CD4-positive, alpha-beta T cell treated with Interleukin-4 for 4 hours (primary cell): ENCODE results near the gene MATR3.

ENCODE experiments used
- DNase-seq: peaks from one replicate; pipeline ENCODE4 v3.0.0-alpha.2; 2020

The MATR3 gene

DNA sequence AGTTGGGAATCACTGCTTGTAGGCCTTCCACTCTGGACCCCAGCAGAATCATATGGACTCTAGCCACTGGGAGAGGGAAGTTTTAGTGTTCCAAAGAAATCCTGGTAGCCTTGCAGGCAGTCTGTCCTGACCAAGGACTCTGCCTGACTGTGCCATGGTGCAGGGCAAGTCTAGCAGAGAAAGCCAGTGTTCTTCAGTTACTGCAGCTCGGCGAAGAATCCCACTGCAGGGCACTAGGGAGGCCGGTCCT, 20.3 kb upstream of the MATR3 start:
- DNase-seq: no peak

GRCh38 chr5:139273572-139274289, 19.8 kb upstream of the MATR3 start:
- peak; percentile 81 for DNase-seq

GRCh38 chr5:139275536-139275935, 18.0 kb upstream of the MATR3 start:
- DNase-seq: no peak

- peak; percentile 35 for DNase-seq
Observed at GRCh38 chr5:139275956-139276355, 17.6 kb upstream of the MATR3 start.

GRCh38 chr5:139276426-139276825, 17.1 kb upstream of the MATR3 start:
- DNase-seq: no peak

GRCh38 chr5:139277171-139277570, 16.4 kb upstream of the MATR3 start:
- DNase-seq: no peak

- DNase-seq: no peak
Observed at GRCh38 chr5:139278540-139279274, 14.8 kb upstream of the MATR3 start.

- no peak for DNase-seq
Observed at GRCh38 chr5:139282197-139282557, 11.4 kb upstream of the MATR3 start.

- no peak for DNase-seq
Observed at GRCh38 chr5:139283252-139284166, 10.0 kb upstream of the MATR3 start.

- no peak for DNase-seq
Observed at GRCh38 chr5:139284295-139284694, 9.2 kb upstream of the MATR3 start.

DNA sequence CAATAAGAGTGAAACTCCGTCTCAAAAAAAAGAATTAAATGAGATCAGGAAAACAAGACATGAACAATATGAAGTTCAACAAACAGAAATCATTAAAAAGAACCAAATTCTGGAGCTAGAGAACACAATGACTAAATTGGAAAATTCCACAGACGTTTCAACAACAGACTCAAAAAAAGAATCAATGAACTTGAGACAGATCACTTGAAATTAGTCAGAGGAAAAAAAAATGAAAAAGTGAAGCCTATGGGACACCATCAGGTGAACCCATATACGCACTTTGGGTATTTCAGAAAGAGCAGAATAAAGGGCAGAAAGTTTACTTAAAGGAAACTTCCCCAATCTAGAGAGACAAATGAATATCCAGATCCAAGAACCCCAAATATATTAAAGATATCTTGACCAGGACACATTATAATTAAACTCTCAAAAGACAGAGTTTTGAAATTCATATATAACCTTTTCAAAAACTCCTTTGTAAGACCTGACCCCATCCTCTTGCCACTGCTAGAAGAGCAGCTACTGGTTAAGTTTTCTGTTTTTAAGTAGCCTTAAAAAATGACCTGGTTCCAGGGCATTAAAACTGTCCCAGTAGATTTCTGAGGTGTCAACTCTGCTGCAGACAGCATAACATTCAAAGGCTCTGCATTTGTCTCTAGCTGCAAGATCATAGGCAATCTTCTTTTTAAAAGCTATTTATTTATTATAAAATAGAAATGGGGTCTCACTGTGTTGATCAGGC, 7.7 kb upstream of the MATR3 start:
- no peak for DNase-seq

DNA sequence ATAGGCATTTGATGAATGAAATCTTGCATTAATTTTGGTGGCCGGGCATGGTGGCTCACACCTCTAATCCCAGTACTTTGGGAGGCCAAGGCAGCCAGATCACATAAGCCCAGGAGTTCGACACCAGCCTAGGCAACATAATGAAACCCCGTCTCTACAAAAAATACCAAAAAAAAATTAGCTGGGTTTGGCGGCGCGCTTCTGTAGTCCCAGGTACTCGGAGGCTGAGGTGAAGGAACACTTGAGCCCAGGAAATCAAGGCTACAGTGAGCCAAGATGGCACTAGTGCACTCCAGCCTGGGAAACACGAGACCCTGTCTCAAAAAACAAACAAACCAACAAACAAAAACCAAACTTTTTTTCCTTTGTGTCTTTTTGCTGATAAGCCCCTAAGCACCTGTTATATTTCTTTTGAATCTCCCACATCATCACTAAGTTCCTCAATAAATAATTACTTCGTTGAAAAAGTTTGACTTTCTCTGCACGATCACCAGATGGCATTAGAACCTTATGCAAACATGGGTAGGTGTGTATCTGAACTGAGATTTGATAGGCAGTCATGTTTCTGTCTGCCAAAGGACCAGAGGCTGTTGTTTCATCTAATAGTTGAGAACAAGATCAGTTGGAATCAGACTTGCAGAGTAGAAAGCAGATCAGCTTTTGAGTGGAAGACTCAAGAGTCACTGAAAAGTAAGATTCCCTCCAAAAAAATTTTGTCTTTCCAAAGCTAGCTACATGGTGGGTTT, 5.5 kb upstream of the MATR3 start:
- peak; percentile 38 for DNase-seq

GRCh38 chr5:139291051-139291450, 2.5 kb upstream of the MATR3 start:
- no peak for DNase-seq

GRCh38 chr5:139293202-139293506, 386 bp upstream of the MATR3 start:
- DNase-seq: no peak

- peak; percentile 53 for DNase-seq
Observed at GRCh38 chr5:139294374-139295165, 1.0 kb downstream of the MATR3 start.

- DNase-seq: no peak
Observed at GRCh38 chr5:139295346-139296057, 2.0 kb downstream of the MATR3 start.

GRCh38 chr5:139296198-139296597, 2.7 kb downstream of the MATR3 start:
- no peak for DNase-seq

GRCh38 chr5:139296862-139297326, 3.4 kb downstream of the MATR3 start:
- no peak for DNase-seq

- DNase-seq: no peak
Observed at GRCh38 chr5:139297439-139298133, 4.0 kb downstream of the MATR3 start.

- DNase-seq: no peak
Observed at GRCh38 chr5:139298242-139298641, 4.7 kb downstream of the MATR3 start.
